ENCODE measurements around the gene PIK3C3.

PIK3C3 gene

GRCh38 chr18:41938445-41938844 is 16.6 kb upstream of the PIK3C3 start:
- Histone ChIP-seq H3K9ac (ENCODE audit: low read depth, low read length, poor library complexity) (no peak overlapping the region), H3K79me1 (ENCODE audit: low read depth, low read length) (no peaks in the 10 kb centered on the region), H2AK5ac (ENCODE audit: low read depth, low read length) (no peak overlapping the region), H3K4ac (ENCODE audit: low read length) (no peak overlapping the region), H3K14ac (ENCODE audit: low read length) (no peak overlapping the region), H4K91ac (ENCODE audit: low read depth, low read length, poor library complexity) (no peak overlapping the region), H3K36me3 (replicated peaks in 1 of 2; ENCODE audit: control insufficient read depth in 2 of 2, insufficient read depth in 2 of 2, low read length in 2 of 2) (no peaks in the 10 kb centered on the region), H3K23ac (ENCODE audit: low read depth, low read length, poor library complexity) (no peak overlapping the region), H3K4me3 (ENCODE audit: low read length in 2 of 2) (no peak overlapping the region), H3K27ac (replicated peaks; ENCODE audit: low read length) (no peak overlapping the region), H3K4me1 (ENCODE audit: control insufficient read depth in 2 of 2, insufficient read depth in 1 of 2, low read depth in 1 of 2, low read length in 2 of 2) (peaks cover 0 to 3% of the 10 kb centered on the region in 2 donors), H2BK120ac (ENCODE audit: low read depth, low read length) (no peak overlapping the region), H3K9me3 (replicated peaks in 1 of 2; ENCODE audit: control insufficient read depth in 2 of 2, insufficient read depth in 1 of 2, low read depth in 1 of 2, low read length in 2 of 2) (no peaks in the 10 kb centered on the region), H2BK15ac (ENCODE audit: low read length) (no peak overlapping the region), H3K27me3 (ENCODE audit: control insufficient read depth in 3 of 3, insufficient read depth in 3 of 3, low read depth in 1 of 3, low read length in 3 of 3) (no peaks in the 10 kb centered on the region), H2BK5ac (ENCODE audit: low read length) (no peak overlapping the region), H4K8ac (ENCODE audit: low read depth, low read length) (no peak overlapping the region), H3K4me2 (ENCODE audit: insufficient read depth, low read length, poor library complexity, severe bottlenecking) (no peak overlapping the region), H3K18ac (ENCODE audit: low read length) (no peak overlapping the region), H2AFZ (ENCODE audit: low read length) (no peak overlapping the region), H2BK12ac (ENCODE audit: low read length) (no peak overlapping the region)
- DNase-seq (ENCODE audit: low spot score) = no peak
- WGBS, 2 donors (ENCODE audit: extremely low coverage in 2 of 2, insufficient read length in 2 of 2, insufficient replicate concordance in 1 of 2) = no CpG with 5 or more reads among the region's 2 CpGs

DNA sequence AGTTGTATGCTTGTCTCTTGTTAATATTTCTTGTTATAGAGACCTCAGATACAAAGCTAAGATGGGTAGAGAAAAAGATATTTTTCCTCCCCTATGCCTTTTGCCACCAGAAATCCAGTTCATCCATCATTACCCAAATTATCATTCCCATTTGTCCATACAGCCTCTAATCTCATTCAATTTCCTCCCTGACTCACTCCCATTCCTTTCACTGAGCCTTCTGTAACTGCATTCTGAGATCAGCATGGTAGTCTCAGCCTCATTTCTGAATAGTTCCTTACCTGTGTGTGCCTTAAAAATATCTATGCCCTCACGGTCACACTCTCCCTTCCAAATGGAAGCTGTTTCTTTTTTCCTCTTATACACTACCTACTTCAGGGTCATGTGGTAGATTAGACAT is 15.7 kb upstream of the PIK3C3 start:
- Histone ChIP-seq H2BK120ac (ENCODE audit: low read depth, low read length) (no peak overlapping the region), H3K36me3 (replicated peaks in 1 of 2; ENCODE audit: control insufficient read depth in 2 of 2, insufficient read depth in 2 of 2, low read length in 2 of 2) (no peaks in the 10 kb centered on the region), H3K14ac (ENCODE audit: low read length) (no peak overlapping the region), H3K4ac (ENCODE audit: low read length) (no peak overlapping the region), H3K79me1 (ENCODE audit: low read depth, low read length) (no peaks in the 10 kb centered on the region), H4K8ac (ENCODE audit: low read depth, low read length) (no peak overlapping the region), H3K9ac (ENCODE audit: low read depth, low read length, poor library complexity) (no peak overlapping the region), H2BK5ac (ENCODE audit: low read length) (no peak overlapping the region), H2AK5ac (ENCODE audit: low read depth, low read length) (no peak overlapping the region), H3K27me3 (ENCODE audit: control insufficient read depth in 3 of 3, insufficient read depth in 3 of 3, low read depth in 1 of 3, low read length in 3 of 3) (no peaks in the 10 kb centered on the region), H3K27ac (replicated peaks; ENCODE audit: low read length) (no peak overlapping the region), H3K4me2 (ENCODE audit: insufficient read depth, low read length, poor library complexity, severe bottlenecking) (no peak overlapping the region), H2AFZ (ENCODE audit: low read length) (peak overlapping the region; percentile 34), H3K9me3 (replicated peaks in 1 of 2; ENCODE audit: control insufficient read depth in 2 of 2, insufficient read depth in 1 of 2, low read depth in 1 of 2, low read length in 2 of 2) (no peaks in the 10 kb centered on the region), H3K4me1 (ENCODE audit: control insufficient read depth in 2 of 2, insufficient read depth in 1 of 2, low read depth in 1 of 2, low read length in 2 of 2) (no peaks in the 10 kb centered on the region), H3K18ac (ENCODE audit: low read length) (no peak overlapping the region), H2BK12ac (ENCODE audit: low read length) (no peak overlapping the region), H4K91ac (ENCODE audit: low read depth, low read length, poor library complexity) (no peak overlapping the region), H2BK15ac (ENCODE audit: low read length) (no peak overlapping the region), H3K23ac (ENCODE audit: low read depth, low read length, poor library complexity) (no peak overlapping the region), H3K4me3 (ENCODE audit: low read length in 2 of 2) (no peak overlapping the region)
- DNase-seq (ENCODE audit: low spot score) = no peak
- WGBS, 2 donors (ENCODE audit: extremely low coverage in 2 of 2, insufficient read length in 2 of 2, insufficient replicate concordance in 1 of 2) = no CpG with 5 or more reads among the region's 1 CpG

GRCh38 chr18:41940506-41941215 is 14.4 kb upstream of the PIK3C3 start:
- Histone ChIP-seq H3K14ac (ENCODE audit: low read length) (no peak overlapping the region), H3K4ac (ENCODE audit: low read length) (no peak overlapping the region), H3K27ac (replicated peaks; ENCODE audit: low read length) (no peak overlapping the region), H2BK12ac (ENCODE audit: low read length) (no peak overlapping the region), H3K9me3 (replicated peaks in 1 of 2; ENCODE audit: control insufficient read depth in 2 of 2, insufficient read depth in 1 of 2, low read depth in 1 of 2, low read length in 2 of 2) (no peaks in the 10 kb centered on the region), H4K91ac (ENCODE audit: low read depth, low read length, poor library complexity) (no peak overlapping the region), H3K4me1 (ENCODE audit: control insufficient read depth in 2 of 2, insufficient read depth in 1 of 2, low read depth in 1 of 2, low read length in 2 of 2) (no peaks in the 10 kb centered on the region), H3K4me3 (ENCODE audit: low read length in 2 of 2) (no peak overlapping the region), H2BK5ac (ENCODE audit: low read length) (no peak overlapping the region), H3K27me3 (ENCODE audit: control insufficient read depth in 3 of 3, insufficient read depth in 3 of 3, low read depth in 1 of 3, low read length in 3 of 3) (no peaks in the 10 kb centered on the region), H4K8ac (ENCODE audit: low read depth, low read length) (no peak overlapping the region), H3K23ac (ENCODE audit: low read depth, low read length, poor library complexity) (no peak overlapping the region), H3K79me1 (ENCODE audit: low read depth, low read length) (no peaks in the 10 kb centered on the region), H3K9ac (ENCODE audit: low read depth, low read length, poor library complexity) (no peak overlapping the region), H2BK120ac (ENCODE audit: low read depth, low read length) (no peak overlapping the region), H2AFZ (ENCODE audit: low read length) (peak overlapping the region; percentile 73), H3K4me2 (ENCODE audit: insufficient read depth, low read length, poor library complexity, severe bottlenecking) (no peak overlapping the region), H3K18ac (ENCODE audit: low read length) (no peak overlapping the region), H2BK15ac (ENCODE audit: low read length) (no peak overlapping the region), H2AK5ac (ENCODE audit: low read depth, low read length) (no peak overlapping the region), H3K36me3 (replicated peaks in 1 of 2; ENCODE audit: control insufficient read depth in 2 of 2, insufficient read depth in 2 of 2, low read length in 2 of 2) (no peaks in the 10 kb centered on the region)
- no peak for DNase-seq (ENCODE audit: low spot score)
- WGBS, 2 donors (ENCODE audit: extremely low coverage in 2 of 2, insufficient read length in 2 of 2, insufficient replicate concordance in 1 of 2) = no CpG with 5 or more reads among the region's 6 CpGs

DNA sequence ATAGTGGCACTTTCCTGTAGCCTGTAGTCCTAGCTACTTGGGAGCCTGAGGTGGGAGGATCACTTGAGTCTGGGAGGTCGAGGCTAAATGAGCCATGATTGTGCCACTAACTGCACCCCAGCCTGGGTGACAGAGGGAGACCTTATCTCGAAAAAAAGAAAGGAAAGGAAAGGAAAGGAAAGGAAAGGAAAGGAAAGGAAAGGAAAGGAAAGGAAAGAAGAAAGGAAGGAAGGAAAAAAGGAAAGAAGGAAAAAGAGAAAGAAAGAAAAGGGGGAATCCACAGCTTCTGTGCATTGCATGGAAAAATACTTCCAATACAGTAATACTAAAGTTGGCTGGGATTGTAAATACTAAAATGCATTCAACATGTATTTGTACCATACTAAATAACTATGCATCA is 12.8 kb upstream of the PIK3C3 start:
- H3K4me3 ChIP-seq (ENCODE audit: low read length in 2 of 2) = no peak overlapping the region
- H3K4me1 ChIP-seq (ENCODE audit: control insufficient read depth in 2 of 2, insufficient read depth in 1 of 2, low read depth in 1 of 2, low read length in 2 of 2) = no peaks in the 10 kb centered on the region
- no peaks in the 10 kb centered on the region for H3K27me3 ChIP-seq (ENCODE audit: control insufficient read depth in 3 of 3, insufficient read depth in 3 of 3, low read depth in 1 of 3, low read length in 3 of 3)
- H4K8ac ChIP-seq (ENCODE audit: low read depth, low read length) = no peak overlapping the region
- no peak overlapping the region for H3K23ac ChIP-seq (ENCODE audit: low read depth, low read length, poor library complexity)
- no peak overlapping the region for H2BK12ac ChIP-seq (ENCODE audit: low read length)
- no peak overlapping the region for H3K9ac ChIP-seq (ENCODE audit: low read depth, low read length, poor library complexity)
- H3K4ac ChIP-seq (ENCODE audit: low read length) = no peak overlapping the region
- H2AFZ ChIP-seq (ENCODE audit: low read length) = no peak overlapping the region
- no peak overlapping the region for H4K91ac ChIP-seq (ENCODE audit: low read depth, low read length, poor library complexity)
- H3K36me3 ChIP-seq (replicated peaks in 1 of 2; ENCODE audit: control insufficient read depth in 2 of 2, insufficient read depth in 2 of 2, low read length in 2 of 2) = no peaks in the 10 kb centered on the region
- DNase-seq (ENCODE audit: low spot score) = no peak
- H3K27ac ChIP-seq (replicated peaks; ENCODE audit: low read length) = no peak overlapping the region
- no peaks in the 10 kb centered on the region for H3K9me3 ChIP-seq (replicated peaks in 1 of 2; ENCODE audit: control insufficient read depth in 2 of 2, insufficient read depth in 1 of 2, low read depth in 1 of 2, low read length in 2 of 2)
- H3K79me1 ChIP-seq (ENCODE audit: low read depth, low read length) = no peaks in the 10 kb centered on the region
- H3K4me2 ChIP-seq (ENCODE audit: insufficient read depth, low read length, poor library complexity, severe bottlenecking) = no peak overlapping the region
- H2BK5ac ChIP-seq (ENCODE audit: low read length) = no peak overlapping the region
- no peak overlapping the region for H2BK15ac ChIP-seq (ENCODE audit: low read length)
- H2BK120ac ChIP-seq (ENCODE audit: low read depth, low read length) = no peak overlapping the region
- H2AK5ac ChIP-seq (ENCODE audit: low read depth, low read length) = no peak overlapping the region
- H3K18ac ChIP-seq (ENCODE audit: low read length) = no peak overlapping the region
- no peak overlapping the region for H3K14ac ChIP-seq (ENCODE audit: low read length)
- no CpG with 5 or more reads among the region's 2 CpGs for WGBS, 2 donors (ENCODE audit: extremely low coverage in 2 of 2, insufficient read length in 2 of 2, insufficient replicate concordance in 1 of 2)

Data from neuronal stem cell (in vitro differentiated cells).